Tibial artery (tissue), 4 donors: ENCODE results near the gene COL1A2.

Experiments
- DNase-seq, 2 donors: peaks; one replicate each; pipeline ENCODE4 v3.0.0-alpha.2; 2019
- H3K27ac ChIP-seq, 2 donors: fragments of 200-600 bp; sonication (generic) in 1 of 2; 1 replicate in 1 of 2; 2 replicates in 1 of 2; pipeline ENCODE4 v1.5.1; 2018 to 2019; ENCODE audit warnings: mild to moderate bottlenecking in 1 of 2
- H3K27me3 ChIP-seq, 2 donors: fragments of 200-600 bp; sonication (generic) in 1 of 2; one replicate each; pipeline versions ENCODE4 v1.5.1 to v1.6.0; 2016 to 2019
- H3K36me3 ChIP-seq, 3 donors: fragments of 200-600 bp; sonication (generic) in 2 of 3; one replicate each; pipeline ENCODE4 v1.5.1; 2016 to 2019; ENCODE audit warnings: mild to moderate bottlenecking in 2 of 3
- H3K4me1 ChIP-seq, 4 donors: fragments of 200-600 bp; sonication (generic) in 2 of 4; 1 replicate in 3 of 4; 2 replicates in 1 of 4; pipeline ENCODE4 v1.5.1; 2016 to 2019
- H3K4me3 ChIP-seq, 2 donors: fragments of 200-600 bp; sonication (generic) in 1 of 2; 1 replicate in 1 of 2; 2 replicates in 1 of 2; pipeline ENCODE4 v1.5.1; 2018 to 2019; ENCODE audit warnings: mild to moderate bottlenecking in 2 of 2
- H3K9me3 ChIP-seq, 3 donors: fragments of 200-600 bp; sonication (generic) in 1 of 3; one replicate each; pipeline ENCODE4 v1.5.1; 2016 to 2019
- intact Hi-C: fragments of 100-400 bp; cut with DNase I; formaldehyde crosslinking; loops from one replicate; pipeline ENCODE4 v1.15.0; 2023; ENCODE audit warnings: low total_unique reads
- TF ChIP-seq, protein P1 (sequence below), 2 experiments: fragments of 200-600 bp in 1 of 2; fragments of 450-650 bp in 1 of 2; IDR thresholded peaks; one replicate each; pipeline ENCODE4 v1.5.1; 2017 to 2019; ENCODE audit warnings: antibody characterized with exemption in 2 of 2, mild to moderate bottlenecking in 1 of 2, moderate library complexity in 1 of 2

Gene COL1A2

DNA sequence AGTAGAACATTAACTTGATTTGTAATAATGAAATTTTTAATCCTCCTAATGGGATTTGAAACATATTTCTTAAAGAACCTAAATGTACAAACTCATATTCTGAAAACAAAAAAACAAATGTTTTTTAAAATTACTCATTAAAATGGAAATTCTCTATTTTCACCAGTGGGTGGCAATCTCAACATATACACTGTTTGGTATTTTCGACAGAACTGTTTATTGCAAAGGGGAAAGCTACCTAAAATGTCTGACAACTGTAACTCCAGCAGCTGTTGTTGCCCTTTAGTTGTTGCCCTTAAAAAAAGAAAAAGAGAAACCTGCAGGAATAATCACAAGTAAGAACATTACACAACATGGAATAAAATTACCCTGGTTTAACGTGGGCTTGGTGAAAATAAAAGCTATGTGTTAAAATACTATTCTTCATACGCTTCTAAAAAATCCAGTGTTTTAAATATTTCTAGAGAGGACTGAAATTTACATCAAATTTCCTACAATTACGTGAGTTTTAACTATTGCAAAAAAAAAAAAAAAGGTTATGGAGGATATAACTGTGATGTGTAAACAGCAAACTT lies 54.5 kb downstream of the COL1A2 start:
- no peaks in the 10 kb centered on the region for H3K9me3 ChIP-seq
- TF ChIP-seq, protein P1, sequence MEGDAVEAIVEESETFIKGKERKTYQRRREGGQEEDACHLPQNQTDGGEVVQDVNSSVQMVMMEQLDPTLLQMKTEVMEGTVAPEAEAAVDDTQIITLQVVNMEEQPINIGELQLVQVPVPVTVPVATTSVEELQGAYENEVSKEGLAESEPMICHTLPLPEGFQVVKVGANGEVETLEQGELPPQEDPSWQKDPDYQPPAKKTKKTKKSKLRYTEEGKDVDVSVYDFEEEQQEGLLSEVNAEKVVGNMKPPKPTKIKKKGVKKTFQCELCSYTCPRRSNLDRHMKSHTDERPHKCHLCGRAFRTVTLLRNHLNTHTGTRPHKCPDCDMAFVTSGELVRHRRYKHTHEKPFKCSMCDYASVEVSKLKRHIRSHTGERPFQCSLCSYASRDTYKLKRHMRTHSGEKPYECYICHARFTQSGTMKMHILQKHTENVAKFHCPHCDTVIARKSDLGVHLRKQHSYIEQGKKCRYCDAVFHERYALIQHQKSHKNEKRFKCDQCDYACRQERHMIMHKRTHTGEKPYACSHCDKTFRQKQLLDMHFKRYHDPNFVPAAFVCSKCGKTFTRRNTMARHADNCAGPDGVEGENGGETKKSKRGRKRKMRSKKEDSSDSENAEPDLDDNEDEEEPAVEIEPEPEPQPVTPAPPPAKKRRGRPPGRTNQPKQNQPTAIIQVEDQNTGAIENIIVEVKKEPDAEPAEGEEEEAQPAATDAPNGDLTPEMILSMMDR (IDR thresholded peaks at IDR 0.05): peak; percentile 57 to 63
- intact Hi-C loops: no loop called here
- no peak for DNase-seq
- no peak overlapping the region for H3K4me3 ChIP-seq
- no peak overlapping the region for H3K27ac ChIP-seq
- no peaks in the 10 kb centered on the region for H3K36me3 ChIP-seq
- H3K4me1 ChIP-seq: no peaks in the 10 kb centered on the region
- H3K27me3 ChIP-seq: no peaks in the 10 kb centered on the region

DNA sequence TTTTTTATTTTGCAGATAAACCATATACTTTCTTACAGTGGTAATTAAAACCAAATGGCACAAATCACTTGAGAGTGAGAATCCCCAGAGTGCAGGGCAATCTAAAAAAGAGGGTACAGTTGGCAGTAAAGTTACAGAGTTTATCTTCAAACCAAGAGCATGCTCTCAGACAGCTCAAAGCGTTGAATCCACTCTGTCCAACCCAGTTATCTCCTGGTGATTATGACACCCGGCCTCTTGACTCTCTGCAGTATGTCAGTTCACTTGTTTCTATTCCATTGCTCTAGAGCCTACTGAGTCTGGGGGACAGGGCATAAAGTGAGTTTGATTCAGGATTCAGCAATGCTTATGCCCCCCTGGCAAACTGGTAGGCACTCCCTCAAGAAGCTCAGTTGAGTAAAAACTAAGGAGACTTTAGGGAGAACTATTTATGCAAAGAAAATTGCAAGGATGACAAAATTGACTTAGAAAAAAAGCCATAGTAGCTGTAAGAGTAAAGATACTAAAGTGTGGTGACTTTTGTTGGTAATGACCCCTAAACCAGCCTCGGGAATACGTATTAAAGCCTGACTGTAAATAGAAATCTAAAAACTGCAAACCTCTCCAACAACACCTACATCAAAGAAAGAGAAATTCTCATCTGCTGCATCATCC lies 55.5 kb downstream of the COL1A2 start:
- Histone ChIP-seq H3K36me3 (no peaks in the 10 kb centered on the region), H3K27ac (no peak overlapping the region), H3K4me3 (no peak overlapping the region), H3K9me3 (no peaks in the 10 kb centered on the region), H3K4me1 (no peaks in the 10 kb centered on the region), H3K27me3 (no peaks in the 10 kb centered on the region)
- TF ChIP-seq, protein P1 (IDR thresholded peaks at IDR 0.05): no peak
- intact Hi-C loops: no loop called here
- no peak for DNase-seq

DNA sequence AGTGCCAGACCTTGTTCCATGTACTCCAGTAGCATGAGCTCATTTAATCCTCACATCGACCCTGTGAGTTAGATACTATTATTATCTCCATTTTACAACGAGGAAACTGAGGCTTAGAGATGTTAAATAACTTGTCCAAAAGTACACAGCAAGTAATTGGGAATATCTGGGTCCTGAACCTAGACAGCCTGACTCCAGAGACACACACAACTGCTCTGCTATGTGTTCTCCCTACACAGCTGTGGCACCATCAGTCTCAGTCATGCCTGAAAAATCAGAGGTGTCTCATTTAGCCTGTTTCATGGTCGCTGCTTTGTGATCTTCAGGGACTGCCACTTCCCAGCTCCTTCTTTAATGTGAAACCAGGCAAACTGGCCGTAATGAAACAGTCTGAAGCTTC lies 56.5 kb downstream of the COL1A2 start:
- Histone ChIP-seq H3K4me3 (no peak overlapping the region), H3K27ac (no peak overlapping the region), H3K4me1 (no peaks in the 10 kb centered on the region), H3K27me3 (no peaks in the 10 kb centered on the region), H3K36me3 (no peaks in the 10 kb centered on the region), H3K9me3 (no peaks in the 10 kb centered on the region)
- TF ChIP-seq, protein P1 (IDR thresholded peaks at IDR 0.05): no peak
- DNase-seq: no peak
- intact Hi-C loops: no loop called here

- Histone ChIP-seq H3K4me3 (no peak overlapping the region), H3K27ac (no peak overlapping the region), H3K4me1 (no peaks in the 10 kb centered on the region), H3K27me3 (no peaks in the 10 kb centered on the region), H3K36me3 (no peaks in the 10 kb centered on the region), H3K9me3 (no peaks in the 10 kb centered on the region)
- TF ChIP-seq, protein P1 (IDR thresholded peaks at IDR 0.05): no peak
- intact Hi-C loops: no loop called here
- DNase-seq: no peak
Measured at GRCh38 chr7:94452239-94452638, 57.5 kb downstream of the COL1A2 start.

DNA sequence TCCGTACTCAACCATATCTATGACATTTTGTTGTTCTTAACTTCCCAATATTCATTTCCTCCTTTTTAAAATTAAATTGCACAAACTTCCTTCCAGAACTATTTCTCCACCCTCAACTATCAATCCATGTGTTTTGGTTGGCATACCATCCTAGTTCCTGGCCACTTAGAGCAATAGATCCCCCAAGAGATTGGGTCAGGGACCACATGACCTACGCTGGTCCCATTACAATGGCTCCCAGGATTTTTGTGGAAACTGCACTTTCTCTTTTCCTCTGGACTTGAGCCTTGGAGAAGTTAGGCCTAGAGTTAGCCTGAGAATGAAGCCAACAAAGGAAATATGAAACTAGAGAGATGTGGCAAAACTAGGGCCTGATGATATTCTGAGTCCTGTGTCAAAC lies 59.2 kb downstream of the COL1A2 start:
- Histone ChIP-seq H3K36me3 (no peaks in the 10 kb centered on the region), H3K4me1 (no peaks in the 10 kb centered on the region), H3K27me3 (no peaks in the 10 kb centered on the region), H3K4me3 (no peak overlapping the region), H3K9me3 (no peaks in the 10 kb centered on the region), H3K27ac (no peak overlapping the region)
- DNase-seq: no peak
- intact Hi-C loops: no loop called here
- TF ChIP-seq, protein P1 (IDR thresholded peaks at IDR 0.05): no peak
